Left colon (tissue), 2 donors: ENCODE measurements around the gene BOLA2B. TPM values are rescaled to one million over a fixed set of nuclear protein-coding genes. Genes with fewer than 3 reads are reported as not detected.
A peak's percentile ranks its signal among the peaks of the same experiment; 100 is the strongest.
"Not testable (repeated sequence)": the region's sequence is repeated elsewhere in the genome, so short reads cannot be mapped to it uniquely, and the experiment has no call there.

Source experiments
- ATAC-seq: fragments of 200-7000 bp; cut with Tn5 transposase; one replicate; pipeline ENCODE4 v1.9.1; 2020; ENCODE audit warnings: mild to moderate bottlenecking, moderate library complexity
- DNase-seq, 2 donors: peaks; one replicate each; pipeline ENCODE4 v3.0.0-alpha.2; 2020
- intact Hi-C, 2 donors: fragments of 100-400 bp; cut with DNase I in 1 of 2; cut with micrococcal nuclease in 1 of 2; formaldehyde crosslinking; loops; one replicate each; pipeline versions ENCODE4 v1.11.2 to v1.14.0; 2022; cut with DNase I, micrococcal nuclease
- long read RNA-seq: library from polyadenylated mRNA; unstranded; transcript quantifications from one replicate; pipeline ENCODE4 v2.0.0, GENCODE V29; 2021
- total RNA-seq, 2 donors: library from RNA; stranded (reverse); fragmentation: NEBNext Ultra II Directional; extraction: Animal tissue kit (Norgen Biotek cat#: 25700); gene quantifications; one replicate each; pipeline ENCODE4 v1.2.1, GENCODE V29; 2021
- donor health status: DM: no; HTN: no; CAD: no.
- donor health status: DM: yes; HTN: yes; CAD: no.

Gene BOLA2B
- 100 to 1,000 TPM; 156 to 192 TPM for total RNA-seq
- long read RNA-seq, transcript BOLA2B-201 (3 exons, 1,012 nt): major isoform, 23 of 23 reads
- long read RNA-seq, partial matches to known transcripts: 0 of 23 reads
- long read RNA-seq, other reads (novel, unspliced or antisense): 0 of 23 reads

GRCh38 chr16:30193615-30194014 is at the start of gene BOLA2B, which contains the start of gene SLX1A:
Gene BOLA2B (minus strand): TSS chr16:30193666. CDS start chr16:30193595, 71 bp downstream.
Gene SLX1A (plus strand): TSS chr16:30193875. CDS start chr16:30194085, 210 bp downstream.
- DNase-seq, intact Hi-C loops: not testable (repeated sequence)
- peak; percentile 82 for ATAC-seq

GRCh38 chr16:30217082-30217481 is 23.6 kb upstream of the BOLA2B start:
- intact Hi-C loops, ATAC-seq: not testable (repeated sequence)
- DNase-seq: peak in 1 of 2 donors; percentile 1

- DNase-seq, intact Hi-C loops, ATAC-seq: not testable (repeated sequence)
These were observed 17.9 kb upstream of the BOLA2B start for GRCh38 chr16:30211414-30211813.

- DNase-seq (peak in 1 of 2 donors; percentile 66), ATAC-seq (peak; percentile 55)
- intact Hi-C loops: not testable (repeated sequence)
These were observed 15.6 kb upstream of the BOLA2B start for GRCh38 chr16:30209032-30209431.

- intact Hi-C loops: not testable (repeated sequence)
- peak; percentile 60 for ATAC-seq
- peak; percentile 15 to 33 for DNase-seq
These were observed 13.7 kb upstream of the BOLA2B start for GRCh38 chr16:30207063-30207704.

GRCh38 chr16:30206252-30206651 is 12.8 kb upstream of the BOLA2B start:
- peak; percentile 49 for ATAC-seq
- intact Hi-C loops, DNase-seq: not testable (repeated sequence)

- intact Hi-C loops: not testable (repeated sequence)
- peak; percentile 24 to 28 for DNase-seq
- peak; percentile 67 for ATAC-seq
These were observed 12.2 kb upstream of the BOLA2B start for GRCh38 chr16:30205541-30206236.

GRCh38 chr16:30199608-30200343 is 6.3 kb upstream of the BOLA2B start:
- intact Hi-C loops, DNase-seq: not testable (repeated sequence)
- peak; percentile 64 for ATAC-seq

GRCh38 chr16:30199049-30199448 is 5.6 kb upstream of the BOLA2B start, which contains the start of gene SULT1A3:
Gene SULT1A3 (plus strand): TSS chr16:30199255. CDS start chr16:30200729, 1,474 bp downstream.
- ATAC-seq: peak; percentile 73
- intact Hi-C loops, DNase-seq: not testable (repeated sequence)

GRCh38 chr16:30197001-30197400 is 3.5 kb upstream of the BOLA2B start:
- ATAC-seq, intact Hi-C loops: not testable (repeated sequence)
- peak in 1 of 2 donors; percentile 14 for DNase-seq

- intact Hi-C loops: not testable (repeated sequence)
- ATAC-seq: peak; percentile 73
These were observed 883 bp upstream of the BOLA2B start for GRCh38 chr16:30194172-30194925.

GRCh38 chr16:30193098-30193497 is 368 bp downstream of the BOLA2B start:
- DNase-seq, intact Hi-C loops: not testable (repeated sequence)
- ATAC-seq: peak; percentile 39

More at GRCh38 chr16:30194172-30194925, 883 bp upstream of the BOLA2B start:
- DNase-seq: peak in 1 of 2 donors; percentile 23

GRCh38 chr16:30191158-30191557 is 2.3 kb downstream of the BOLA2B start:
- DNase-seq, ATAC-seq, intact Hi-C loops: not testable (repeated sequence)

GRCh38 chr16:30187971-30188561 is 5.4 kb downstream of the BOLA2B start:
- intact Hi-C loops: no loop called here
- no peak for ATAC-seq
- DNase-seq: peak in 1 of 2 donors; percentile 32

- intact Hi-C loops: no loop called here
- DNase-seq: no peak
- no peak for ATAC-seq
These were observed 6.0 kb downstream of the BOLA2B start for GRCh38 chr16:30187556-30187865.

- DNase-seq (peak; percentile 70 to 93), ATAC-seq (peak; percentile 42)
- intact Hi-C loops: no loop called here
These were observed 6.5 kb downstream of the BOLA2B start for GRCh38 chr16:30186782-30187555.

- ATAC-seq (no peak), DNase-seq (no peak)
- intact Hi-C loops: no loop called here
These were observed 7.1 kb downstream of the BOLA2B start for GRCh38 chr16:30186444-30186781.
